GM13977 (cell line): ENCODE data around the gene CREBBP.
"Not testable (repeated sequence)": the region's sequence is repeated elsewhere in the genome, so short reads cannot be mapped to it uniquely, and the experiment has no call there.

ENCODE experiments used
- DNase-seq: peaks from one replicate; pipeline ENCODE4 v3.0.0; 2012; ENCODE audit warnings: low spot score
- CTCF ChIP-seq: IDR thresholded peaks from 2 replicates; pipeline ENCODE4 v1.5.1; 2012; ENCODE audit warnings: mild to moderate bottlenecking, control low read depth; ENCODE audit not compliant: insufficient read depth; ENCODE audit errors: extremely low read depth, missing control alignments
- in situ Hi-C: fragments of 300-500 bp; cut with MboI; formaldehyde crosslinking; loops from one replicate; pipeline ENCODE4 v1.12.0; 2022; ENCODE audit warnings: low sequenced_read_pairs, low pct_unique_long_range_greater_than_20kb, mixed read lengths, inconsistent platforms; ENCODE audit not compliant: unreplicated experiment

CREBBP gene

GRCh38 chr16:3915426-3916260, 35.1 kb upstream of the CREBBP start:
- in situ Hi-C loops = no loop called here
- TF ChIP-seq CTCF = no peak
- no peak for DNase-seq

DNA sequence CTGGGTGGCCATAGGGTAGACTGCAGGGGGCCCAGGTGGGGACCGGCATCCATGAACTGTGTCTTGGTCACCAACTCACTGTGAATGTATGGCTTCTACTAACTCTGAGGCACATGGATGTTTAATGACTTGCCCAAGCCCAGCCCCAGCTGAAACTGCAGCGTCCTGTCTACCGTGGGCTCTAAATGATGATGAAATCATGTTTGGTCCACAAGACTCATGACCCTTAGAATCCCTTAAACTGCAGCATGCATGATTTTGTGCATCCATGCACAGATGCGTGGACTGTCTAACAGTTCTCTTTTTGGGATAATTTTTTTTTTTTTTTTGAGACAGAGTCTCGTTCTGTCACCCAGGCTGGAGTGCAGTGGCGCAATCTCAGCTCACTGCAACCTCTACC, 32.4 kb upstream of the CREBBP start:
- no peak for TF ChIP-seq CTCF
- DNase-seq = no peak
- in situ Hi-C loops = no loop called here

DNA sequence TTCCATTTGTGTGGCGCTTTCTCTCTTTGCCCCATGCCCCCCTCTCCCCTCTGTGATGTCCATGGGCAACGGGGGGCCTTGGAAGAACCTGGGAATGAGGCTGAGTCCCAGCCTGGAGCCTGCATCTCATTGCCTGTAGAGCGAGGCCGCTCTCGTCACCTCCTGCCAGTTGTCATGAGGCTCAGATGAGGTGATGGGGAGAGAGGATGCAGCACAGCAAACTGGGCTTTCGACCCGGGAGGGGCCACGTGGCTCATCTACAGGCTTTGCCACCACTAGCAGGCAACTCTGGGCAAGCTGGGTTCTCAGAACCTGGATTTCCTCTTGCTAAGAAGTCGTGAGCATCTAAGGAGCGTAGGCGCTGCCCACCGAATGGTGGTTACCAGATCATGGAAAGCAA, 31.9 kb upstream of the CREBBP start:
- in situ Hi-C loops = no loop called here
- no peak for TF ChIP-seq CTCF
- DNase-seq = no peak

GRCh38 chr16:3911741-3912140, 31.2 kb upstream of the CREBBP start:
- in situ Hi-C loops, DNase-seq: not testable (repeated sequence)

- no peak for TF ChIP-seq CTCF
- DNase-seq = no peak
- in situ Hi-C loops = no loop called here
Measured at GRCh38 chr16:3909791-3910583, 29.5 kb upstream of the CREBBP start.

DNA sequence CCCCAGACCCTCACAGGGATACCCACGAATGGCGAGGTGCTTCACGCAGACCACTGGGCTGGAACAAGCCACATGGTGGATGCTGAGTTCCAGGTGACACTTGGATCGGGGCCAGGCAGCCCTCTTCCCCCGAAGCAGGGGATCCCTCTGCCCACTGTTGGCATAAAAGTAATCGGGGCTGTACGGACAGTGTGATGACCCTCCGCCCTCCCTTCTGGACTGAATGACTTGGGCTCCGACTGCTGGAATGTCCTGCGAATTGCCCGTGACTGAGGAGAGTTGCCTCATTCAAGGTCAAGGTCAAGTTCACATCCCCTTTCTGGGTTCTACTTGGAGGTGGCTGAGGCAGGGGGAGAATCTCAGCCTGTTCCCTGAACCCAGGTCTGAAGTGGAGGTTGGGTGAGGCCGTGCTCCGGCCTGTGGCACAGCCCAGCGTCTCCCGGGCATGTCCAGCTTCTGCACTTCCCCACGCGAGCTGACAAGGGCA, 28.5 kb upstream of the CREBBP start:
- no peak for DNase-seq
- in situ Hi-C loops = no loop called here
- TF ChIP-seq CTCF = no peak

- in situ Hi-C loops = no loop called here
- TF ChIP-seq CTCF = no peak
- no peak for DNase-seq
Measured at GRCh38 chr16:3907586-3907985, 27.1 kb upstream of the CREBBP start.
